ENCODE data around the gene ALDH1L2. TPM values are rescaled to one million over a fixed set of nuclear protein-coding genes. Genes with fewer than 3 reads are reported as not detected.

The ALDH1L2 gene
- total and polyA plus RNA-seq, 12 donors: 0.50 to 4.5 (median 2.6) TPM

DNA sequence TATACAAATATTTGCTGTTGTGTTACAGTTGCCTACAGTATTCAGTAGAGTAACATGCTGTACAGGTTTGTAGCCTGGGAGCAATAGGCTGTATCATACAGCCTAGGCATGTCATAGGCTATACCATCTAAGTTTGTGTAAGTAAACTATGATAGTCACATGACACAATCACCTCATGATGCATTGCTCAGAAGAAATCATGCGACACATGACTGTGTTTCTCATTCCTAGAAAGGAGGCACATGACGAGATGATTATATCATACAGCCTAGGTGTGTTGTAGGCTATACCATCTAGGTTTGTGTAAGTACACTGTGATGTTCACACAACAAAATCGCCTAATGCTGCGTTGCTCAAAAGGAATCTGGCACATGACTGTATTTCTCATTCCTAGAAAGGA lies 66.2 kb downstream of the ALDH1L2 start:
- intact Hi-C loops (cut with DNase I): no loop called here
- Histone ChIP-seq H3K27ac (no peak overlapping the region), H3K4me1 (replicated peaks in 1 of 2) (no peaks in the 10 kb centered on the region), H3K36me3 (replicated peaks in 1 of 2) (no peaks in the 10 kb centered on the region), H3K9me3 (replicated peaks in 1 of 3) (no peaks in the 10 kb centered on the region), H3K27me3 (no peaks in the 10 kb centered on the region), H3K4me3 (no peak overlapping the region)
- WGBS, 4 donors: 87 to 93% (median 93%) methylated on average over 4 of the region's 4 CpGs
- DNase-seq: no peak
- TF ChIP-seq, protein P1, sequence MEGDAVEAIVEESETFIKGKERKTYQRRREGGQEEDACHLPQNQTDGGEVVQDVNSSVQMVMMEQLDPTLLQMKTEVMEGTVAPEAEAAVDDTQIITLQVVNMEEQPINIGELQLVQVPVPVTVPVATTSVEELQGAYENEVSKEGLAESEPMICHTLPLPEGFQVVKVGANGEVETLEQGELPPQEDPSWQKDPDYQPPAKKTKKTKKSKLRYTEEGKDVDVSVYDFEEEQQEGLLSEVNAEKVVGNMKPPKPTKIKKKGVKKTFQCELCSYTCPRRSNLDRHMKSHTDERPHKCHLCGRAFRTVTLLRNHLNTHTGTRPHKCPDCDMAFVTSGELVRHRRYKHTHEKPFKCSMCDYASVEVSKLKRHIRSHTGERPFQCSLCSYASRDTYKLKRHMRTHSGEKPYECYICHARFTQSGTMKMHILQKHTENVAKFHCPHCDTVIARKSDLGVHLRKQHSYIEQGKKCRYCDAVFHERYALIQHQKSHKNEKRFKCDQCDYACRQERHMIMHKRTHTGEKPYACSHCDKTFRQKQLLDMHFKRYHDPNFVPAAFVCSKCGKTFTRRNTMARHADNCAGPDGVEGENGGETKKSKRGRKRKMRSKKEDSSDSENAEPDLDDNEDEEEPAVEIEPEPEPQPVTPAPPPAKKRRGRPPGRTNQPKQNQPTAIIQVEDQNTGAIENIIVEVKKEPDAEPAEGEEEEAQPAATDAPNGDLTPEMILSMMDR (IDR thresholded peaks at IDR 0.05): no peak
- no peak for TF ChIP-seq POLR2A (IDR thresholded peaks at IDR 0.05)

DNA sequence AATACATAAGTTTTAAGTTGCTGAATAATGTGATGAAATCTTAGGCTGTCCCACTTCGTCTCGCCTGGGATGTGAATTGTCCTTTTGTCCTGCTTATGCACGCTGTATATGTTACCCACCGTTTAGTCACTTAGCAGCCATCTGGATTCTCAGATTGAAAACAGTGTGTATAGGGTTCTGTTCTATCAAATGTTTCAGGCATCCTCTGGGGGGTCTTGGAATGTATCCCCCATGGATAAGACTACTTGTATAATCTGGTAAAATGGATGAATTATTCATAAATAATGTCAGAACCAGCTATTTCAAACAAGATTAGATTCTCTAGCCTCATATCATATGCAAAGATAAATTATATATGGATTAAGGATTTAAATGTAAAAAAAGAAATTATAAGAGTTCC lies 68.7 kb downstream of the ALDH1L2 start:
- Histone ChIP-seq H3K4me1 (replicated peaks in 1 of 2) (no peaks in the 10 kb centered on the region), H3K36me3 (replicated peaks in 1 of 2) (no peaks in the 10 kb centered on the region), H3K9me3 (replicated peaks in 1 of 3) (no peaks in the 10 kb centered on the region), H3K27ac (no peak overlapping the region), H3K27me3 (no peaks in the 10 kb centered on the region), H3K4me3 (no peak overlapping the region)
- intact Hi-C loops (cut with DNase I): no loop called here
- 92 to 96% (median 93%) methylated on average over 4 of the region's 4 CpGs for WGBS, 4 donors
- DNase-seq: no peak
- TF ChIP-seq, protein P1 (IDR thresholded peaks at IDR 0.05): no peak
- no peak for TF ChIP-seq POLR2A (IDR thresholded peaks at IDR 0.05)

DNA sequence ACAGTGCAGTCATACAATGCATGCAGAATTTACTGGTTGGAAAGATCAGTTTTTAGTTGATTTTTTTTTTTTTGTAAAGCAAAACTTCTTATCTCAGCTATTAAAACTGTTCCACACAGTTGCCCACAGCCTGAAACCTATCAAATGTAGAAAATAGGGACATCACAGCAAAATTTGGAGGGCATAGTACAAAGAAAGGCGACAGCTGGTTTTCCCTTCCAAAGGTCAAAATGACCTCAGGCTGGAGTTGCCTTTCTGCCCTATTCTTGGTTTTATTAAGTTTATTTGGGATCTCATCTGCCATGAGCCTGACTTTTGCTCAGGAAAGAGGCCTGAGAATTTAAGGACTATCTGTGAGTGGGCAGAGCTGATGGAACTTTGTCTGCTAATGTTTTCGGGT lies 69.7 kb downstream of the ALDH1L2 start:
- Histone ChIP-seq H3K27me3 (no peaks in the 10 kb centered on the region), H3K9me3 (replicated peaks in 1 of 3) (no peaks in the 10 kb centered on the region), H3K36me3 (replicated peaks in 1 of 2) (no peaks in the 10 kb centered on the region), H3K27ac (no peak overlapping the region), H3K4me3 (no peak overlapping the region), H3K4me1 (replicated peaks in 1 of 2) (no peaks in the 10 kb centered on the region)
- 74 to 95% (median 91%) methylated on average over 2 of the region's 2 CpGs for WGBS, 4 donors
- DNase-seq: no peak
- intact Hi-C loops (cut with DNase I): no loop called here
- no peak for TF ChIP-seq POLR2A (IDR thresholded peaks at IDR 0.05)
- TF ChIP-seq, protein P1 (IDR thresholded peaks at IDR 0.05): no peak

DNA sequence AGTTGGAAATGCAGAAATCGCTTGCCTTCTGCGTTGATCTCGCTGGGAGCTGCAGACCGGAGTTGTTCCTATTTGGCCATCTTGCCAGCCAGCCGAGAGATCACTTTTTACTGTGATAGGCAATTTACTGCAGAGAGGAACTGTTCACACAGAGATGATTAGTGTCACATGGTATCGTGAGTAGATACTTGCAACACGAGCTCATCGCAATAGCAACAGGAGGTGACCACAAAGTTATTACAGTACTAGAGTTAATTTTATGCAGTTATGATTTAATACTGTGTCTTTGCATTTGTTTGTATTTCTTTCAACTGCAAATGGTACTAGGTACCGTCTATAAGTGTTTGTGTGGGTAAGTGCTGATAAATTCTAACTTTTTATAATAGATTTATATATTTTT lies 70.4 kb downstream of the ALDH1L2 start:
- H3K27ac ChIP-seq: no peak overlapping the region
- DNase-seq: no peak
- no peaks in the 10 kb centered on the region for H3K4me1 ChIP-seq (replicated peaks in 1 of 2)
- no peak for TF ChIP-seq POLR2A (IDR thresholded peaks at IDR 0.05)
- TF ChIP-seq, protein P1 (IDR thresholded peaks at IDR 0.05): no peak
- H3K9me3 ChIP-seq (replicated peaks in 1 of 3): no peaks in the 10 kb centered on the region
- no peaks in the 10 kb centered on the region for H3K36me3 ChIP-seq (replicated peaks in 1 of 2)
- no peak overlapping the region for H3K4me3 ChIP-seq
- intact Hi-C loops (cut with DNase I): no loop called here
- 91 to 97% (median 92%) methylated on average over 8 to 9 of the region's 9 CpGs for WGBS, 4 donors
- H3K27me3 ChIP-seq: no peaks in the 10 kb centered on the region

Measured in adrenal gland (tissue), 12 donors.